ENCODE results near the gene SLC6A6.

Gene SLC6A6

DNA sequence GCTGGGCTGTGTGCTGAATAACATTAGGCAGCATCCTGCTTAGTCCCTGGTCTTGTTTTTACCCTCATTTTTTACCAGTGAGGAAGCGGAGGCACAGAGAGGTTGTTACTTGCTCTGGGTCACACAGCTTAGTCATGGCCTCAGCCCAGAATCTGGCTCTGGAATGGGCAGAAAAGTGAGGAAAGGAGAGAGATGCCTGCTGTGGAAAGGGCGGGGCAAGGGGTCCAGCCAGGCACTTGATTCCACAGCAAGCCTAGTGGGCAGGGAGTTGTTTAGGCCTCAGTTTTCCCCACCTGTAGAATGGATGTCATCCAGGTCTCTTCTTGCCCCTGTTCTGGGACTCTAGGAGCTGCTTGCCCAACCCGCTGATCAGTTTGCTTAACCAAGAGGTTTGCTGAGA lies 35.9 kb downstream of the SLC6A6 start:
- Histone ChIP-seq H3K4me1 (ENCODE audit: insufficient read depth, low read length) (peaks cover 15% of the 10 kb centered on the region), H3K36me3 (ENCODE audit: insufficient read depth, low read length) (no peaks in the 10 kb centered on the region), H3K9ac (ENCODE audit: low read depth, low read length) (no peak overlapping the region), H3K9me3 (ENCODE audit: control insufficient read depth, insufficient read depth, low read length) (no peaks in the 10 kb centered on the region)

DNA sequence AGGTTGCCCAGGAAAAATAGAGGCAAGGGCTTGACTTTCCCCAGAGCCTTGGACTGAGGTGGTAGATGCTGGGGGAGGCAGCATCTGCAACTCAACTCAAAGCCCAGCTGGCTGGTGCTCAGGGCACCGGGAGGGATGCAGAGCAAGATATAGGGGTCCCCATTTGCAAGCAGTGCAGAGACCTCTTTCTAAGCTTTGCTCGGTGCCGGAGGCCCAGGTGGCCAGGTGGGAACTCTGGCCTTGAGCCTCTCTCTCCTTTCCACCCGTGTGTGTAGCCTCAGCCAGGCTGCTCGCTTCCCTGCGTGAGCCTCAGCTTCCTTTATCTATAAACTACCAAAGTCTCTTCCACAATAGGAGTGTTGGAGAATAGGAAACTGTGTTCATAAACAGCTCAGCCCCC lies 36.5 kb downstream of the SLC6A6 start:
- H3K4me1 ChIP-seq (ENCODE audit: insufficient read depth, low read length) = peaks cover 15% of the 10 kb centered on the region
- no peaks in the 10 kb centered on the region for H3K9me3 ChIP-seq (ENCODE audit: control insufficient read depth, insufficient read depth, low read length)
- peaks cover under 1% of the 10 kb centered on the region; the same call in 1 of the 2 replicates for H3K36me3 ChIP-seq (ENCODE audit: insufficient read depth, low read length)
- no peak overlapping the region for H3K9ac ChIP-seq (ENCODE audit: low read depth, low read length)

GRCh38 chr3:14439501-14440167 lies 37.2 kb downstream of the SLC6A6 start:
- Histone ChIP-seq H3K9me3 (ENCODE audit: control insufficient read depth, insufficient read depth, low read length) (no peaks in the 10 kb centered on the region), H3K4me1 (ENCODE audit: insufficient read depth, low read length) (peaks cover 10% of the 10 kb centered on the region), H3K9ac (ENCODE audit: low read depth, low read length) (no peak overlapping the region), H3K36me3 (ENCODE audit: insufficient read depth, low read length) (peaks cover 7% of the 10 kb centered on the region; the same call in 1 of the 2 replicates)

GRCh38 chr3:14440168-14440518 lies 37.7 kb downstream of the SLC6A6 start:
- Histone ChIP-seq H3K36me3 (ENCODE audit: insufficient read depth, low read length) (peaks cover 7% of the 10 kb centered on the region; the same call in 1 of the 2 replicates), H3K9ac (ENCODE audit: low read depth, low read length) (no peak overlapping the region), H3K4me1 (ENCODE audit: insufficient read depth, low read length) (peaks cover 10% of the 10 kb centered on the region), H3K9me3 (ENCODE audit: control insufficient read depth, insufficient read depth, low read length) (no peaks in the 10 kb centered on the region)

DNA sequence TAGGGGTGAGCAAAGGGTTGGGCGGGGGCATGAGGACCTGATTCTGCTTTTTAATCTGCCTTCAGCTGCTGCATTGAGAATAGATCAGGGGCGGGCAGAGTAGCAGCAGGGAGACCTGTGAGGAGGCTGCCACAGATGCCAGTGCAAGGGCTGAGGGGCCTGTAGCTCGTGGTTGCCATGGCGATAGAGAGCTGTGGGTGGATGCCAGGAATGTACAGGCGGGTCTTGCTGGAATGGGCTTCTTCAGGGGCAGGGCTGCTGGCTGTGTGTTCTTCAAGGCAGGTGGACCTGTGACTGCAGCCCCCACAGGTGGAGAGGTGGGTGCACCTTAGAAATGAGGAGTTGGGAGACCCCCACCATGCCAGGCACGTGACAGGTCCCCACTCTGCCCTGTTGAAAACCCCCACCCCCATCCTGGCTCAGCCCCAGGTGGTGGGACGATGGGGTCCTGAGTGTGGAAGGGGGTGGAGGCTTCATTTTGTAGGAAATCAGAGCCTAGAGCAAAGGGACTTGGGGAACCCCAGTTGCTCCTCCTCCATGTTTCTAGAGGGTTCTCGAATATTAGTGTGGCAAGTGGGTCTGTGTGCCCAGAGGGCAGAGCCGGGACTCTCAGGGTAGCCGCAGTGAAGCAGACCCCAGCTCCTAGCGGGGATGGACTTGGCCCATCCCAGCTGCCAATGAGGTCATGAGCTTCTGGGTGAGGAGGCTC lies 38.3 kb downstream of the SLC6A6 start:
- Histone ChIP-seq H3K9ac (ENCODE audit: low read depth, low read length) (no peak overlapping the region), H3K4me1 (ENCODE audit: insufficient read depth, low read length) (peaks cover 7% of the 10 kb centered on the region), H3K9me3 (ENCODE audit: control insufficient read depth, insufficient read depth, low read length) (no peaks in the 10 kb centered on the region), H3K36me3 (ENCODE audit: insufficient read depth, low read length) (peaks cover 7% of the 10 kb centered on the region; the same call in 1 of the 2 replicates)

DNA sequence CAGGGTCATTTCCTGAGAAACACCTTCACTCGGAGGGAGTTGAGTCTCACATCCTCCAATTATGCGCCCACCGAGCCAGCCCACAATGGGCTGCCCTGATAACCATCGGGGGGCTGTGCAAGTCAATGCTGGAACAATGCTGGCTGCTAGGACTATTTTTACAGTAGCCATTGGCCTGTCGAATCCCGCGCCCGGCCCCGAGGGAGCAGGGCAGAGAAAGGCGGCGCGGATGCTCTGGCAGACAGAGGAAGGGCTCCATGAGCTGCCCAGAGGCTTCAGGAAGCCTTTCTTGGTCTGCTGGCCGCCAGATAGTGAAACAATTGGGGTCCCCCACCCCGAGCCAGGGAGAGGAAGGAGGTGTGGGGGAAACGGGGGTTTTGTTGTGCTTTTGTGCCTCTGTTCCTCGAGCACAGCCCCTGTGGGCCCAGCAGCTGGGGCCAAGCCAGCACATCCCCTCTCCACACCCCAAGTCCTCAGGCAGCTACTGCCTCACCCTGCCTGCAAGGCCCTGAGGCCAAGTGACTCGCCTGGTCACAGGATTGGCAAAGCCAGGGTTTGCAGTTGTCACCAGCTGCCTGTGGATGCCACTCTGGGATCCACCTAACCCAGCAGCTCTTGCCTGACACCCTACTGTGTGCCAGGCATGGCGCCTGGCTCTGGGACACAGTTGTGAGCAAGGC lies 39.0 kb downstream of the SLC6A6 start:
- Histone ChIP-seq H3K9me3 (ENCODE audit: control insufficient read depth, insufficient read depth, low read length) (no peaks in the 10 kb centered on the region), H3K36me3 (ENCODE audit: insufficient read depth, low read length) (peaks cover 13% of the 10 kb centered on the region; the same call in 1 of the 2 replicates), H3K9ac (ENCODE audit: low read depth, low read length) (no peak overlapping the region), H3K4me1 (ENCODE audit: insufficient read depth, low read length) (peaks cover 5% of the 10 kb centered on the region; the same call in 1 of the 2 replicates)

- H3K9me3 ChIP-seq (ENCODE audit: control insufficient read depth, insufficient read depth, low read length) = no peaks in the 10 kb centered on the region
- H3K9ac ChIP-seq (ENCODE audit: low read depth, low read length) = no peak overlapping the region
- H3K4me1 ChIP-seq (ENCODE audit: insufficient read depth, low read length) = peaks cover 5% of the 10 kb centered on the region; the same call in 1 of the 2 replicates
- H3K36me3 ChIP-seq (ENCODE audit: insufficient read depth, low read length) = peaks cover 16% of the 10 kb centered on the region
These were observed 39.5 kb downstream of the SLC6A6 start for GRCh38 chr3:14441920-14442300.

GRCh38 chr3:14444380-14444779 lies 42.0 kb downstream of the SLC6A6 start:
- Histone ChIP-seq H3K4me1 (ENCODE audit: insufficient read depth, low read length) (no peaks in the 10 kb centered on the region), H3K9ac (ENCODE audit: low read depth, low read length) (no peak overlapping the region), H3K9me3 (ENCODE audit: control insufficient read depth, insufficient read depth, low read length) (no peaks in the 10 kb centered on the region; the same call in 1 of the 2 replicates), H3K36me3 (ENCODE audit: insufficient read depth, low read length) (peaks cover 39% of the 10 kb centered on the region)

GRCh38 chr3:14445773-14446172 lies 43.4 kb downstream of the SLC6A6 start:
- H3K9me3 ChIP-seq (ENCODE audit: control insufficient read depth, insufficient read depth, low read length) = no peaks in the 10 kb centered on the region; the same call in 1 of the 2 replicates

GRCh38 chr3:14446988-14447570 lies 44.7 kb downstream of the SLC6A6 start:
- peaks cover 56% of the 10 kb centered on the region for H3K36me3 ChIP-seq (ENCODE audit: insufficient read depth, low read length)
- H3K9ac ChIP-seq (ENCODE audit: low read depth, low read length) = no peak overlapping the region
- H3K9me3 ChIP-seq (ENCODE audit: control insufficient read depth, insufficient read depth, low read length) = no peaks in the 10 kb centered on the region; the same call in 1 of the 2 replicates
- H3K4me1 ChIP-seq (ENCODE audit: insufficient read depth, low read length) = no peaks in the 10 kb centered on the region

More at GRCh38 chr3:14445773-14446172, 43.4 kb downstream of the SLC6A6 start:
- Histone ChIP-seq H3K36me3 (ENCODE audit: insufficient read depth, low read length) (peaks cover 47% of the 10 kb centered on the region), H3K4me1 (ENCODE audit: insufficient read depth, low read length) (no peaks in the 10 kb centered on the region), H3K9ac (ENCODE audit: low read depth, low read length) (no peak overlapping the region)

- Histone ChIP-seq H3K4me1 (ENCODE audit: insufficient read depth, low read length) (no peaks in the 10 kb centered on the region), H3K9me3 (ENCODE audit: control insufficient read depth, insufficient read depth, low read length) (no peaks in the 10 kb centered on the region; the same call in 1 of the 2 replicates), H3K36me3 (ENCODE audit: insufficient read depth, low read length) (peaks cover 61% of the 10 kb centered on the region), H3K9ac (ENCODE audit: low read depth, low read length) (no peak overlapping the region)
These were observed 45.7 kb downstream of the SLC6A6 start for GRCh38 chr3:14448063-14448462.

- H3K9ac ChIP-seq (ENCODE audit: low read depth, low read length) = no peak overlapping the region; the same call in 1 of the 2 replicates
- H3K36me3 ChIP-seq (ENCODE audit: insufficient read depth, low read length) = peaks cover 59% of the 10 kb centered on the region
- H3K9me3 ChIP-seq (ENCODE audit: control insufficient read depth, insufficient read depth, low read length) = no peaks in the 10 kb centered on the region; the same call in 1 of the 2 replicates
- H3K4me1 ChIP-seq (ENCODE audit: insufficient read depth, low read length) = no peaks in the 10 kb centered on the region
These were observed 46.6 kb downstream of the SLC6A6 start for GRCh38 chr3:14448756-14449727.

- H3K9me3 ChIP-seq (ENCODE audit: control insufficient read depth, insufficient read depth, low read length) = no peaks in the 10 kb centered on the region; the same call in 1 of the 2 replicates
- H3K4me1 ChIP-seq (ENCODE audit: insufficient read depth, low read length) = no peaks in the 10 kb centered on the region
- H3K36me3 ChIP-seq (ENCODE audit: insufficient read depth, low read length) = peaks cover 53% of the 10 kb centered on the region
- H3K9ac ChIP-seq (ENCODE audit: low read depth, low read length) = no peak overlapping the region
These were observed 48.1 kb downstream of the SLC6A6 start for GRCh38 chr3:14450506-14450905.

All from ES-I3 (cell line).